DND-41 (cell line): ENCODE data around the gene FLAD1.

ENCODE experiments used
- ATAC-seq: fragments of 200-7000 bp; cut with Tn5 transposase; 3 replicates; pipeline ENCODE4 v1.9.1; 2021; ENCODE audit warnings: low read depth; ENCODE audit not compliant: insufficient read depth
- DNase-seq: peaks from one replicate; pipeline ENCODE4 v3.0.0-alpha.2; 2020
- H2AFZ ChIP-seq: 2 replicates; pipeline ENCODE4 v1.6.0; 2012; ENCODE audit warnings: low read depth, low read length
- H3K27ac ChIP-seq: 2 replicates; pipeline ENCODE4 v1.5.1; 2012; ENCODE audit warnings: low read length, inconsistent platforms
- H3K27me3 ChIP-seq: fragments of 200-600 bp; sonication (generic); 2 replicates; pipeline ENCODE4 v1.6.0; 2012; ENCODE audit warnings: low read length, mild to moderate bottlenecking, inconsistent platforms; ENCODE audit not compliant: insufficient read depth, poor library complexity
- H3K36me3 ChIP-seq: 2 replicates; pipeline ENCODE4 v1.5.1; 2012; ENCODE audit warnings: low read length, inconsistent platforms; ENCODE audit not compliant: insufficient read depth
- H3K4me1 ChIP-seq: 2 replicates; pipeline ENCODE4 v1.5.1; 2012; ENCODE audit warnings: mild to moderate bottlenecking, low read length; ENCODE audit not compliant: insufficient read depth
- H3K4me2 ChIP-seq: 2 replicates; pipeline ENCODE4 v1.6.0; 2012; ENCODE audit warnings: mild to moderate bottlenecking, moderate library complexity, low read length, inconsistent platforms; ENCODE audit not compliant: insufficient read depth
- H3K4me3 ChIP-seq, 2 experiments: fragments of 200-600 bp in 1 of 2; shearing (Covaris generic) in 1 of 2; 2 replicates each; pipeline ENCODE4 v1.5.1; 2012 to 2016; ENCODE audit warnings: inconsistent platforms in 2 of 2, low read length in 2 of 2, mild to moderate bottlenecking in 2 of 2, low read depth in 1 of 2, moderate library complexity in 1 of 2
- H3K79me2 ChIP-seq: 2 replicates; pipeline ENCODE4 v1.6.0; 2012; ENCODE audit warnings: low read length, inconsistent platforms; ENCODE audit not compliant: insufficient read depth
- H3K9ac ChIP-seq: 2 replicates; pipeline ENCODE4 v1.6.0; 2012; ENCODE audit warnings: low read depth, mild to moderate bottlenecking, inconsistent platforms, low read length, moderate library complexity
- H3K9me3 ChIP-seq: 2 replicates; pipeline ENCODE4 v1.5.1; 2012; ENCODE audit warnings: low read length, moderate library complexity, mild to moderate bottlenecking, inconsistent platforms; ENCODE audit not compliant: insufficient read depth, severe bottlenecking
- H4K20me1 ChIP-seq: 2 replicates; pipeline ENCODE4 v1.6.0; 2012; ENCODE audit warnings: low read length; ENCODE audit not compliant: insufficient read depth
- CTCF ChIP-seq: IDR thresholded peaks from 2 replicates; pipeline ENCODE4 v1.5.1; 2012; ENCODE audit warnings: borderline replicate concordance, low read length, moderate library complexity, mild to moderate bottlenecking; ENCODE audit not compliant: poor library complexity, severe bottlenecking; ENCODE audit errors: extremely low read depth
- EZH2 ChIP-seq: IDR thresholded peaks from 3 replicates; pipeline ENCODE4 v1.6.1; 2012; ENCODE audit warnings: borderline replicate concordance, low read depth, mild to moderate bottlenecking, moderate library complexity, low read length, inconsistent platforms; ENCODE audit not compliant: severe bottlenecking

FLAD1 gene

GRCh38 chr1:154945160-154945961 lies 37.8 kb upstream of the FLAD1 start:
- Histone ChIP-seq H3K27ac (no peak overlapping the region), H3K9me3 (no peaks in the 10 kb centered on the region), H4K20me1 (no peaks in the 10 kb centered on the region; the same call in 1 of the 2 replicates), H3K36me3 (peaks cover 30% of the 10 kb centered on the region), H3K27me3 (no peaks in the 10 kb centered on the region), H3K4me2 (no peak overlapping the region), H3K9ac (no peak overlapping the region), H3K79me2 (no peaks in the 10 kb centered on the region), H3K4me3 (no peak overlapping the region), H3K4me1 (peaks cover 25% of the 10 kb centered on the region), H2AFZ (no peak overlapping the region)
- ATAC-seq: no peak
- TF ChIP-seq CTCF (no peak), EZH2 (no peak)
- no peak for DNase-seq

- DNase-seq: no peak
- no peak for ATAC-seq
- Histone ChIP-seq H3K36me3 (peaks cover 39% of the 10 kb centered on the region), H4K20me1 (peaks cover 3% of the 10 kb centered on the region; the same call in 1 of the 2 replicates), H3K4me2 (no peak overlapping the region), H3K27ac (no peak overlapping the region), H3K27me3 (no peaks in the 10 kb centered on the region), H3K4me1 (peaks cover 24% of the 10 kb centered on the region), H3K9ac (no peak overlapping the region), H3K79me2 (no peaks in the 10 kb centered on the region), H3K4me3 (no peak overlapping the region), H2AFZ (no peak overlapping the region), H3K9me3 (no peaks in the 10 kb centered on the region)
- TF ChIP-seq EZH2 (no peak), CTCF (no peak)
Measured at GRCh38 chr1:154945962-154946850, 36.9 kb upstream of the FLAD1 start.

GRCh38 chr1:154948079-154948478 lies 35.1 kb upstream of the FLAD1 start:
- ATAC-seq (no peak), DNase-seq (no peak)
- Histone ChIP-seq H4K20me1 (peaks cover 4% of the 10 kb centered on the region; the same call in 1 of the 2 replicates), H3K36me3 (peaks cover 41% of the 10 kb centered on the region), H3K79me2 (peaks cover 5% of the 10 kb centered on the region; the same call in 1 of the 2 replicates), H3K4me3 (no peak overlapping the region), H3K4me1 (peaks cover 11% of the 10 kb centered on the region), H3K27me3 (no peaks in the 10 kb centered on the region), H3K9me3 (no peaks in the 10 kb centered on the region), H3K27ac (no peak overlapping the region), H3K9ac (no peak overlapping the region), H2AFZ (no peak overlapping the region), H3K4me2 (no peak overlapping the region)
- no peak for TF ChIP-seq EZH2
- no peak for TF ChIP-seq CTCF
